NCI-H460 (cell line): Measurements from ENCODE around the gene HPSE2. TPM values are rescaled to one million over a fixed set of nuclear protein-coding genes. Genes with fewer than 3 reads are reported as not detected.
"Not testable (repeated sequence)": the region's sequence is repeated elsewhere in the genome, so short reads cannot be mapped to it uniquely, and the experiment has no call there.

Experiments used
- DNase-seq: peaks from one replicate; pipeline ENCODE4 v3.0.0-alpha.2; 2016; ENCODE audit warnings: low read depth; ENCODE audit errors: extremely low read depth
- total RNA-seq: library from RNA; depleted of rRNA; stranded (reverse); fragments of >200 nt; shearing (Covaris generic); gene quantifications from 2 replicates; pipeline ENCODE4 v1.2.3, GENCODE V29; 2014

The HPSE2 gene
- total RNA-seq, 1 experiment from 2014 or later = not detected

GRCh38 chr10:98582363-98582762 lies 653.3 kb downstream of the HPSE2 start:
- DNase-seq = no peak

- DNase-seq = no peak
These were observed 658.1 kb downstream of the HPSE2 start for GRCh38 chr10:98577578-98577977.

GRCh38 chr10:98577168-98577567 lies 658.5 kb downstream of the HPSE2 start:
- no peak for DNase-seq

GRCh38 chr10:98576096-98576495 lies 659.6 kb downstream of the HPSE2 start:
- DNase-seq = no peak

- no peak for DNase-seq
These were observed 663.1 kb downstream of the HPSE2 start for GRCh38 chr10:98572594-98572993.

- DNase-seq = no peak
These were observed 664.8 kb downstream of the HPSE2 start for GRCh38 chr10:98570834-98571233.

GRCh38 chr10:98569853-98570252 lies 665.8 kb downstream of the HPSE2 start:
- DNase-seq = no peak

GRCh38 chr10:98568551-98568950 lies 667.1 kb downstream of the HPSE2 start:
- no peak for DNase-seq

- no peak for DNase-seq
These were observed 668.1 kb downstream of the HPSE2 start for GRCh38 chr10:98567391-98568133.

- no peak for DNase-seq
These were observed 671.8 kb downstream of the HPSE2 start for GRCh38 chr10:98563811-98564210.

- no peak for DNase-seq
These were observed 675.1 kb downstream of the HPSE2 start for GRCh38 chr10:98560565-98560964.

GRCh38 chr10:98556061-98556460 lies 679.6 kb downstream of the HPSE2 start:
- DNase-seq = no peak

GRCh38 chr10:98555021-98555619 lies 680.5 kb downstream of the HPSE2 start:
- DNase-seq = no peak

- DNase-seq = not testable (repeated sequence)
These were observed 694.1 kb downstream of the HPSE2 start for GRCh38 chr10:98541561-98541960.

- no peak for DNase-seq
These were observed 696.1 kb downstream of the HPSE2 start for GRCh38 chr10:98539578-98539977.

- no peak for DNase-seq
These were observed 697.2 kb downstream of the HPSE2 start for GRCh38 chr10:98538472-98538871.

- DNase-seq = no peak
These were observed 699.1 kb downstream of the HPSE2 start for GRCh38 chr10:98536551-98536950.

- no peak for DNase-seq
These were observed 701.8 kb downstream of the HPSE2 start for GRCh38 chr10:98533746-98534445.

- no peak for DNase-seq
These were observed 702.4 kb downstream of the HPSE2 start for GRCh38 chr10:98533241-98533640.

- DNase-seq = no peak
These were observed 706.9 kb downstream of the HPSE2 start for GRCh38 chr10:98528805-98529183.

GRCh38 chr10:98528166-98528804 lies 707.4 kb downstream of the HPSE2 start:
- DNase-seq = no peak
